Nephron (organoid): ENCODE measurements around the gene LCOR.

Experiments
- H3K27ac Mint-ChIP-seq, 3 experiments: 2 replicates each; pipeline ENCODE4 v1.8.0; 2020; ENCODE audit warnings: mixed read lengths in 3 of 3, mild to moderate bottlenecking in 2 of 3, moderate library complexity in 1 of 3
- H3K27me3 Mint-ChIP-seq: 2 replicates; pipeline ENCODE4 v1.8.0; 2021; ENCODE audit warnings: low read depth, mild to moderate bottlenecking, moderate library complexity, mixed read lengths
- H3K36me3 Mint-ChIP-seq: 2 replicates; pipeline ENCODE4 v1.8.0; 2020; ENCODE audit warnings: low read depth, mixed read lengths
- H3K4me1 Mint-ChIP-seq: 2 replicates; pipeline ENCODE4 v1.8.0; 2020; ENCODE audit warnings: mixed read lengths
- H3K4me3 Mint-ChIP-seq, 3 experiments: 2 replicates each; pipeline ENCODE4 v1.8.0; 2020; ENCODE audit warnings: mild to moderate bottlenecking in 3 of 3, mixed read lengths in 3 of 3, moderate library complexity in 2 of 3
- H3K9me3 Mint-ChIP-seq: 2 replicates; pipeline ENCODE4 v1.8.0; 2020; ENCODE audit warnings: mixed read lengths
- TF ChIP-seq, protein P1 (sequence below), 3 experiments: fragments of 200-600 bp; sonication (generic); IDR thresholded peaks; one replicate each; pipeline ENCODE4 v1.5.0; 2021; ENCODE audit warnings: antibody characterized with exemption in 3 of 3; ENCODE audit not compliant: unreplicated experiment in 3 of 3

The LCOR gene

DNA sequence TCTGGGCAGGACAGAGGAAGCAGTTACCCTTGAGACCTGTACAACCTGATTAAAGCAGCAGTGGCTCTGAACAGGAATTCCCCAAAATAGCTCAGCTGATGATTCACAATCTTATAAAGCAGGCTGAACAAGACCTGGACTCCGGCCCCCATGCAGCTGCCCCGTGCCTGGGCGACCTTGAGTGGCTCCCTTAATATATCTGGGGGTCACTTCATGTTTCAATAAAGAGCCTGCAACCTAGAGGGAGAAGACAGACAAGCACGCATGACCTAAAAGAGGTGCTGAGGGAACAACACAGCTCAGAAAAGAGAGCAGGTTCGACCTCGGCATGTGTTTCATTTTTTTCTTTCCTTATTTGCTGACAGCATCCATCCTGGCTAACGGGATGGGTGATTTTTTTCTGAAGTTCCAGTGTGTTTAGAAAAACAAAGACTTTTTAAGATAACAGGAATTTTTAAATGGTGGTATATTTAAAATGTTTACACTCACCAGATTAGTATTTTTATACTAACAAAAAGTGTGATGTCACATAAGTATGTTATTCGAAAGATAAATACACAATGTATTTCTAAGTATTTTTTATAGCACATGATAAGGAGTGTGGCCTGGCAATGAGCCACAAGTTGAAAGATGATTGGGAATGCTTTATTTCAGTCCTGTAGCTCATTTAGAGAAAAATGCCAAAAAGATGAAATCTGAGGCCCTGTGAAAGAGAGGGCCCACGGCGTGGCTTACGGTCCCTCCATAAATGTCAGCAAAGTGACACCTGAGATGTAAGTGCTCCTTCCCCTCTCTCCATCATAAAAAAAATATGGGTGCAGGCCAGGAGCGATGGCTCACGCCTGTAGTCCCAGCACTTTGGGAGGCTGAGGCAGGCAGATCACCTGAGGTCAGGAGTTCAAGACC is 192.3 kb downstream of the LCOR start:
- TF ChIP-seq, protein P1, sequence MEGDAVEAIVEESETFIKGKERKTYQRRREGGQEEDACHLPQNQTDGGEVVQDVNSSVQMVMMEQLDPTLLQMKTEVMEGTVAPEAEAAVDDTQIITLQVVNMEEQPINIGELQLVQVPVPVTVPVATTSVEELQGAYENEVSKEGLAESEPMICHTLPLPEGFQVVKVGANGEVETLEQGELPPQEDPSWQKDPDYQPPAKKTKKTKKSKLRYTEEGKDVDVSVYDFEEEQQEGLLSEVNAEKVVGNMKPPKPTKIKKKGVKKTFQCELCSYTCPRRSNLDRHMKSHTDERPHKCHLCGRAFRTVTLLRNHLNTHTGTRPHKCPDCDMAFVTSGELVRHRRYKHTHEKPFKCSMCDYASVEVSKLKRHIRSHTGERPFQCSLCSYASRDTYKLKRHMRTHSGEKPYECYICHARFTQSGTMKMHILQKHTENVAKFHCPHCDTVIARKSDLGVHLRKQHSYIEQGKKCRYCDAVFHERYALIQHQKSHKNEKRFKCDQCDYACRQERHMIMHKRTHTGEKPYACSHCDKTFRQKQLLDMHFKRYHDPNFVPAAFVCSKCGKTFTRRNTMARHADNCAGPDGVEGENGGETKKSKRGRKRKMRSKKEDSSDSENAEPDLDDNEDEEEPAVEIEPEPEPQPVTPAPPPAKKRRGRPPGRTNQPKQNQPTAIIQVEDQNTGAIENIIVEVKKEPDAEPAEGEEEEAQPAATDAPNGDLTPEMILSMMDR (IDR thresholded peaks at IDR 0.05; ENCODE audit: unreplicated experiment in 3 of 3): no peak
- Mint-ChIP-seq H3K27me3 (peaks cover 12% of the 10 kb centered on the region), H3K27ac (peak overlapping the region in 2 of 3 experiments; percentile 40 to 66), H3K36me3 (no peaks in the 10 kb centered on the region), H3K9me3 (no peaks in the 10 kb centered on the region), H3K4me3 (no peak overlapping the region), H3K4me1 (peaks cover 28% of the 10 kb centered on the region)

DNA sequence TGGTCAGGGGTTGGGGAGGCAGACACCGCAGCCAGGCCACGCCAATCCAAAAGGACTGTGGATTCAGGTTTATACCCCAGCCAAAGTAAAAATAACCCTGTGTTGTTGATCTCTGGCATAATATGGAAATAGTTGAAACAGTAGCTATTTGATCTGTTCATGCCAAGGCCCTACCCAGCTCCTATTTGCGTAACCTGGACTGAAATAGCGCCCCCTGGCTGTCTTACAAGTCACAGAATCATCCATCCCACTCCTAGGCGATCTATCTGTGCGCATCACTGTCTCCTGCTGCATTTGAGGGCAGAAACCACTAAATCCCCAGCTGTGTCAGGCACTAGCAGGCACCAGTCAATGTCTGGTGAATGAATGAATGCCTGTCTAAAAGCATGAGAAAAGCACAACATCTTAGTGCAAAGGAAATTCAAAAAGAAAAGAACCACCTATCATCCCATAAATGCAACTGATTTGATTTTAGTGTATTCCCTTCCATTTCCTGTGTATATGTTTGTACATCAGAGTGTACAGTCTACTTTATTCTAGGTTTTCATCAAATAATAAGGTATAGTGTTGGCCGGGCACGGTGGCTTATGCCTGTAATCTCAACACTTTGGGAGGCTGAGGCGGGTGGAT is 193.6 kb downstream of the LCOR start:
- TF ChIP-seq, protein P1 (IDR thresholded peaks at IDR 0.05; ENCODE audit: unreplicated experiment in 3 of 3): peak; percentile 40 to 50 (median 46)
- Mint-ChIP-seq H3K4me3 (no peak overlapping the region), H3K27me3 (peaks cover 19% of the 10 kb centered on the region), H3K4me1 (peaks cover 21% of the 10 kb centered on the region), H3K27ac (no peak overlapping the region), H3K9me3 (no peaks in the 10 kb centered on the region), H3K36me3 (no peaks in the 10 kb centered on the region)

DNA sequence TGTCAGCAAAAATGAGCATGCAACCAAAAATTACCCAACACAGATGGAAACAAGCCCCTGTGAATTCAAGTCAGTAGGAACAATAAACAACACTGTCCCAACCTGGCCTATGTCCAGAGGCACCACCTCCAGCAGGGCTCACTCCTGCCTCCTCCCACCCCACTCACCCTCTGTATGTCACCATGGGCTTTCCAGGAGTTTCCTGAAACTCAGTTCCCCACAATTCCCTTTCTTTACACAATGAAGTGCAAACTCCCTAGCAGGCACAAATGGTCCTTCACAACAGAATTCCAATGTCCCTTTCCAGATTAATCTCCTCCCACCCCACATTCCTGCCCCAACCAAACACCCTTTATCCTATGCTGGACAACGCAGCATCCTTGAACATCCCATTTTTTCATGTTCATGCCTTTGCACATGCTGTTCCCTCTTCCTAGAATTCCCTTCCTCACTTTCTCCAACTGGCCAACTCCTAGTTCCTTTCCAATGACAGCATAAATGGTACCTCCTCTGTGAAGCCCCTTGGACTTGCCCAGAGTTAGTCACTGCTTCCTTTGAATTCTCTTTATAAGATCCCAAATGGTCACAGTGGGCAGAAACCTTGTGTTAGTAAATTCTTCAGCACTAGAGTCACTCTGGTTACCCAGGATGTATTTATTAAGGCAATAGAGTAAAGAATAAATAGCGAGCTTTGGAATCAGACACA is 196.2 kb downstream of the LCOR start:
- H3K4me3 Mint-ChIP-seq: no peak overlapping the region
- H3K27me3 Mint-ChIP-seq: peaks cover 8% of the 10 kb centered on the region
- H3K36me3 Mint-ChIP-seq: no peaks in the 10 kb centered on the region
- H3K27ac Mint-ChIP-seq: no peak overlapping the region
- H3K4me1 Mint-ChIP-seq: peaks cover 18% of the 10 kb centered on the region
- H3K9me3 Mint-ChIP-seq: no peaks in the 10 kb centered on the region
- TF ChIP-seq, protein P1 (IDR thresholded peaks at IDR 0.05; ENCODE audit: unreplicated experiment in 3 of 3): no peak

DNA sequence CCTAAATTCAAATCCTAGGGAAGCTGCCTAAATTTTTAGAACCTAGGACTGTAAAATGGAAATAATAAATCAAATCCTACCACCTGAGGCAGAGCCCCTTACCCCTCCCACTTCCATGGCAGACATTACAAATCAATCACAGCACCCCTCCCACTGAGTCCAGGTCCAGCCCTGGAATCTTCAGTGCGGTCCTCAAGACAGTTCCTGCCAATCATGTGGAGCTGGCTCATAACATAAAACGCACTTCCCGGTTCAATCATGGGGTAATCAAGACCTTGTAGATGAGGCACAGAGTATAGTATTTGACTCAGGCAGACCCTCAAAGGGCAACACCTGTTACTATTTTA is 196.7 kb downstream of the LCOR start:
- Mint-ChIP-seq H3K27ac (no peak overlapping the region), H3K4me1 (peaks cover 15% of the 10 kb centered on the region), H3K36me3 (no peaks in the 10 kb centered on the region), H3K27me3 (peaks cover 8% of the 10 kb centered on the region), H3K9me3 (no peaks in the 10 kb centered on the region), H3K4me3 (no peak overlapping the region)
- TF ChIP-seq, protein P1 (IDR thresholded peaks at IDR 0.05; ENCODE audit: unreplicated experiment in 3 of 3): no peak

DNA sequence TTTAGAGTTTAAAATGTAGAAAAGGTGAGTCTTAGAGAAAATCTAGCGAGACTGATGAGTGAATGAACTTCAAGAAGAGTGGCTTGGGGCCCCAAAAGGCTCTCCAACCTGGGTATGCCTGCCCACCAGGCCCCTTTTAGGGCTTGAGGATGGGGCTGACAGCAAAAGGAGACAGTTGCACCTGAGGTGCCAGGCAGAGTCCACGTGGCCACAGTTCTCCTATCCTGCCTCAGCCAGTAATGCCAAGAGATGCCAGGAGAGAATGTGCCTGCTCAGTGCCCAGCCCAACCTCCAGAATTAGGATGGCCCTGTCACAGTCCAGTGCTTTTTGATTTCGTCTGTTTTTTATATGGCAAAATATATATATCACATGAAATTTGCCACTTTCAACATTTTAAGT is 197.2 kb downstream of the LCOR start:
- Mint-ChIP-seq H3K27me3 (peaks cover 8% of the 10 kb centered on the region), H3K4me1 (peaks cover 10% of the 10 kb centered on the region), H3K9me3 (no peaks in the 10 kb centered on the region), H3K36me3 (no peaks in the 10 kb centered on the region), H3K27ac (no peak overlapping the region), H3K4me3 (no peak overlapping the region)
- TF ChIP-seq, protein P1 (IDR thresholded peaks at IDR 0.05; ENCODE audit: unreplicated experiment in 3 of 3): no peak
